GM12892 (cell line): ENCODE measurements around the gene NBPF4.

Experiments used
- POLR2A ChIP-seq: IDR thresholded peaks from 2 replicates; pipeline ENCODE4 v1.6.1; 2011; ENCODE audit warnings: low read depth, low read length, control low read depth
- POLR2AphosphoS5 ChIP-seq: IDR thresholded peaks from 2 replicates; pipeline ENCODE4 v1.6.1; 2011; ENCODE audit warnings: low read depth, low read length, control low read depth

DNA sequence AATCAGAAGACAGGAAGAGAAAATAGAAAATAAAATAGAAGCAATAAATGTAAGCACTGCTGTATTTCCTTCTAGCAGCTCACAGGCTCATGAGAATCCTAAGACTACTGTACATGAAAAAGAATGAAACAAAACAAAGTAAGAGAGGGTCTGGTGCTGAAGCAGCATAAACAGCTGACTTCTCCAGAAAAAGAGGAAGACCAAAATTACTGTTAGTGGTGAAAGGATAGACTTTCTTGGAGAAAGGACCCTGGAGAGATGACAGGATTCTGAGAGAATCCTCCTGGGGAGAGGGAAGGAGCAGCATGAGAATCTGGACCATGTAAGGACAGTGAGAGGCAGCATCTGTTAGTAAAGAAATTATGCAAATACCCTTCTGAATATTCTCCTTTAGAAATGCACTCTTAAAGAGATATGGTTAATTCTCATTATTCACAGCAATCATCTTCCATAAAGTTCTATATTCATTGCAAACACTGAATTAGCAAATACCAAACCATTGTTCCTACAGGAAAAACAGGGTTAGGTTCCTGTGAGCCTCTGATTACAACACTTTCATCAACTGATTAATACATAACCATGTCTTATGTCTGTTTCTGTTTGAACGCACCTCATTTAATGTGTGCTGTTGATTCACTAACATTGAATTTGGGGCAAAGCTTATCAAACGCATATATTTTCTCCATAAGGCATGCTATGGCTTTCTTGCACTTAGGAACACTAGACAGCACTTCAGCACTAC is 60.7 kb downstream of the NBPF4 start:
- TF ChIP-seq POLR2A (no peak), POLR2AphosphoS5 (no peak)
